ENCODE measurements around the gene WWOX.
"Not testable (repeated sequence)": the region's sequence is repeated elsewhere in the genome, so short reads cannot be mapped to it uniquely, and the experiment has no call there.

The WWOX gene

DNA sequence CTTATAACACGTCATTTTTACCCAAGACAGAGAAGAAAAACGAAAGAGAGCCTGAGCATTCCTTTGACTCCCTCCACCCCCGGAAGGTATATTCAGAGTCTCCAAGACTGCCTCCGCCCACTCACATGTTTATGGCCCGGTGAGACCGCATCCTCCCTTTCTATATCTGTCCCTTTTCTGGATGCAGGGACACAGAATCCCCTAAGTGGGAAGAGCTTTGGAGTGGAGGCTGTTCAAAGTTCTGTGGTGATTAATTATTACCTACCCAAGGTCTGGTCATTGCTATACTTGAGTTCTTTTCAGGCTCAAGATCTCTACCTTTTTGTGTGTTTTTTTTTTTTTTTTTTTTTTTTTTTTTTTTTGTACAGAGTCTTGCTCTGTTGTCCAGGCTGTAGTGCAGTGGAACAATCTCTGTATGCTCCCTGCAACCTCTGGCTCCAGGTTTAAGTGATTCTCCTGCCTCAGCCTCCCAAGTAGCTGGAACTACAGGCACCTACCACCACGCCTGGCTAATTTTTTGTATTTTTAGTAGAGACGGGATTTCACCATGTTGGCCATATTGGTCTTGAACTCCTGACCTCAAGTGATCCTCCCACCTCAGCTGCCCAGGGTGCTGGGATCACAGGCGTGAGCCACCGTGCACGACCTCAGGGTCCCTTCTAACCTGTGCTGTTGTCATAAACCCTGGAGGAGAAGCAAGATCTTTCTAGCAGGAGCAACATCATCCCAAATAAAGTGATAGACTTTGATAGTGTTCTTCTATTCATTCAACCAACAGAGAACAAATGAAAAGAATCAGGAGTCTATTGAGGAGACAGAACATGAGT is 407.1 kb downstream of the WWOX start:
- no peak for DNase-seq

DNA sequence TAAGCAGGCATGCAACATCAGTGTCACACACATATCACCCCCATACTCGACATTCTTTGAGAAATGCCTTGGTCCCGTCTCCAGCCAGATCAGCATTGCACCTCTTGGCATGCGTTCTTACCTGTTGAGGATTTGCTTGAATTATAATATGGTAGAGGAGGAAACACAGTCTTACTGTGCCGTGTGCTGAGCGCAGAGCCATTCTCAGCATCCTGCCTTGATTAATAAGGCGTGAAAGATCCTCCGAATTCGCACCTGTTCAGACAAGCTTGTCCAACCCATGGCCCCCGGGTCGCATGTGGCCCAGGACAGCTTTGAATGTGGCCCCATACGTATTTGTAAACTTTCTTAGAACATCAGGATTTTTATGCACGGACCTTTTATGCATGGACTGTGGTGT is 408.1 kb downstream of the WWOX start:
- DNase-seq = no peak

DNA sequence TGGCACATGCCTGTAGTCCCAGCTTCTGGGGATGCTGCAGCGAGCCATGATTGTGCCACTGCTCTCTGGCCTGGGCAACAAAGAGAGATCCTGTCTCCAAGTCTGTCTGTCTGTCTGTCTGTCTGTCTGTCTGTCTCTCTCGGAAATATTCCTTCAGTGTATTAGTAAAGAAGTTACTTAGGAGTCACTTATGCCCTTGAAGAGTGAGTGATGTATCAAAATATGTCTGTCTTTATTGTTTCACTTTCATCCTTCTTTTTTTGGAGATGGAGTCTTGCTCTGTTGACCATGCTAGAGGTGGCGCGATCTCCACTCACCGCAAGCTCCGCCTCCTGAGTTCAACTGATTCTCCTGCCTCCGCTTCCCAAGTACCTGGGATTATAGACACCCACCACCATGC is 410.5 kb downstream of the WWOX start:
- DNase-seq = no peak

DNA sequence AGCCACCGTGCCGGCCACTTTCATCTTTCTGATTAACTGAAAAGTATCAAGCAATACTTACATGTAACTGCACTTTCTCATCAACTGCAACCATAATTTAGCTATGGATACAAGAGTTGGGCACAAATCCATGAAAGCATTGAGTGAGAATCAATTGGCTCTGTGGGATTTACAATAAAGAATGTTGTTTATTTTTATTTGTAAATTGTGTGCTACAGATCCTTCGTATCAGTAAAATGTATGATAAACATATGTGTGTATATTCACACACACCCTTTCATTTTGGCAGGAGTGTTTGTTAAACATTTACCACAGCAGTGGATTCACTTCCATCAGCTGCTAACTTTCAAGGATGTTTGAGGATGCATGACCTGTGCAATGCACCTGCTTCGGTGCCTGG is 411.0 kb downstream of the WWOX start:
- DNase-seq = no peak

DNA sequence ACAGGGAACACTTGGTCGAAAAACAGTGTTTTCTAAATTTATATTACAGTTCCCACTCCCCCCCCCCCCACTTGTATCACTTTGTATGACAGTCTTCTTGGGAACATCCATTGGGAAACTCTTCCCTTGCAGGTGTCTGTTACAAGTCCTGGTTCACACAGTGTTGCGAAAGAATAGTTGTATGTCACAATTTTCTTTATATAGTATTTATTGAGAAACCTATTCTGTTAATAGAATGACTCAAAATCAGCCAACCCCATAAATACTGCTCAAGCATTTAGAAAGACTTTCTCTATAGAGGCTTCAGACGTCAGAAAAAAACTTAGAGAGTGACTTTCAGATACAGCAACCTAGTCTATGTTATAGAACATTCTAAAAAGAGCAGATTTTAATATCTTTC is 414.4 kb downstream of the WWOX start:
- no peak for DNase-seq

DNA sequence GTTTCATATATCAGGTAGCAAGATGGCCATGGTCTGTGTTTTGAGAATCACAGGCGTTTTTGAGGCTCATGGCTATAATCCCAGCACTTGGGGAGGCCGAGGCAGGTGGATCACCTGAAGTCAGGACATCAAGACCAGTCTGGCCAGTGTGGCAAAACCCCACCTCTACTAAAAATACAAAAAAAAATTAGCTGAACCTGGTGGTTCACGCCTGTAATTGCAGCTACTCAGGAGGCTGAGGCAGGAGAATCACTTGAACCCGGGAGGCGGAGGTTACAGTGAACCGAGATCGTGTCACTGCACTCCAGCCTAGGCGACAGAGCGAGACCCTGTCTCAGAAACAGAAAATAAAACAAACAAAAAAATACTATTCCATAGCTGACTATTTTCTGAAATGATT is 415.4 kb downstream of the WWOX start:
- DNase-seq = not testable (repeated sequence)

DNA sequence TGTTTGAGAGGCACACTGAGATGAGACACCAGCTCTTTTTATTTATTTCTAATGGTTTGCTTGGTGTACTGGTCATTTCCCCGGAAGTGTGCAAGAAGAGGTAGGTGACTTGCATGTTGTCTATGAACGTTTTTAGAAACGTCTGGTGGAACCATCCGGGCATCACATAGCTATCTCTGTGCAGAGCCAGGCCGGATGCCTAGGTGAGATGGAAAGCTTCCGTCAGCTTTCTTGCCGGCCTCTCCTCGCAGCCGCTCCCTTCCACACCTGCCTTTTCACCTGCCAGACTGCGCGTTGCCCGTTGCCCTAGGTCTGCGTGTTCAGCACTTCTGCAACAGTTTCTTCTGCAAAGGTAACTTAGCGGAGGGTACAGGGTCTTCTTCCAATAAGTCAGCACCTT is 416.0 kb downstream of the WWOX start:
- no peak for DNase-seq

DNA sequence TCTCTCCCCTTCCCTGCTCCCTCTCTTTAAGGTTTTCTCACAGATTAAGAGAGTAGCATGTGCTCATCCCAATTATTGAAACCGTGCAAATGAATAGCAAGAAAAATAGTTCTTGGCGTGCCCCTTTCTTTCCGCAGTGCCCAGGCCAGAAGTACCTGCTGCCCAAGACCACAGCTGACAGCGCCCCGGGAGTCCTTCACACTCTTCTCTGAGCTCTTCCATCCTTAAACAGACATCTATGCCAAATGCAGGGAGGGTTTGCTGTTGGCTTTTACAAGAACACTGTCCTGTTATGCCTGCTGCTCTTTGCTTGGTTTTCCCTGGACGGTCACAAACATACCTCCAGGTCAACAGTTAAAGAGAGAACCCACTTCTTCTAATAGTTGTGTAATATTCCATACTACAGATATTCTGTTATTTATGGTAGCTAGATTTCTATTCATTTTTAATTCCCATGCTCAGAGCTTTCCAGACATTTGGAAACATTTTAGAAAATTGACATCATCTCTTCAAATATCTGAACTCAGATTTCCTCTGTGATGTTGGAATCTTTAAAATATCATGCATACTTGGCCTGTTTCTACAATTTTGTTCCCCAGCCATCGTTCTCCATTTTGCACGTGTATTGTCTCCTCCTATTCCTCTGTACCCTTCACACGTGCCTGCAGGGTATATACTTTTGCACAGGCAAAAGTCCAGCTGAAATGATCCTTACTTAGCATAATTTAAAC is 416.7 kb downstream of the WWOX start:
- no peak for DNase-seq

DNA sequence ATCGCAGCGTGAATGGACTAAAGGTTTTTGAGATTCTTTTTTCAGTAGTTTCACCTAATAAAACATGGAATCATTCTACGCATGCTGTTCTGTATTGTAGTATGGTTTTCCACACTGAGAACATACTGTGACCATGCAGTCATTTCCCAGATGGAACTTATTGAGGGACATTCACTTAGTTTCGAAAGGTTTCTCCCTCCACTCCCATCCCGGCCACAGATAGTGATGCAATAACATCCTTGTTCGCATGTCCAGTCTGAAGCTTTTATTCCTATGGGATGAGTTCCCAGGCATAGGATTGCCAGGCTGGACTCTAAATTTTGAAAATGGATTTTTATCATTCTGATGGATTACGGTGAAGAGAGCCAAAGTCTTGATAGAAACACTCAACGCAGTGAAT is 420.4 kb downstream of the WWOX start:
- DNase-seq = no peak

DNA sequence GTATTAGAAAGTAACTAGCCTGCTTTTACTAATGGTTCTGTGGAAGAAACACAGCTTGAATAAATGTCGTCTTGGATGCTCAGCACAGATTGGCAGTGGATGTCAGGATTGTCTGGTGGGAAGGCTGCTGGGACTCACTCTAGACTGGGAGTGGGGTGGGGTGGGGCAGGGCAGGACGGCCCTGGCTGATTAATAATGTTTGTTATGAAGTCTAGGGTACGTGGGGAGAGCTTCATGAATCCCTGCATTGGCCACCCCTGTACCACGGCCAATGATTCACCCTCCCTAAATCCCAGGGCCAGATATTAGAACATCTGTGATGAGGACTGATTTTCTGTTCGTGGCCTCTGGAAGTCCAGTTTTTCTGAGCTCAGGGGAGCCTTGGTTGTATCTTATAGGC is 421.0 kb downstream of the WWOX start:
- DNase-seq = no peak

DNA sequence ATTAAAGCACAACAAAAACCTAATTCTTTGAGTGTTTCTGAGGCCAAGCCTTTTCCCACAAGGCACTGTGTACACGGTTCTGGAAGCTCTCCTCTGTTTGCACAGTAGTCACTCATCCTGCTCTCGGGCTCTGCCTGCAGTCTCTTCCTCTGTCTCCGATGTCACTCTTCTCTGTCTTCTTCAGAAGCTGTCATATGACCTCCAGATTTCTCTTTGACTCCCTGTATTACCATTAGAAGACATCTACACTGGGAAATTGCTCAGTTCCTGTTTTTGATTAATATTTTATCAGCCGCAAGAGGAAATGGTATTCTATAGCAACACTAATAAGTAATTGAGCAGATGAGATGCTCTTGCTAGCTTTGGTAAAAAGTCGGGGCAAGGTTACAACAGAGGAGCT is 422.9 kb downstream of the WWOX start:
- DNase-seq = no peak

DNA sequence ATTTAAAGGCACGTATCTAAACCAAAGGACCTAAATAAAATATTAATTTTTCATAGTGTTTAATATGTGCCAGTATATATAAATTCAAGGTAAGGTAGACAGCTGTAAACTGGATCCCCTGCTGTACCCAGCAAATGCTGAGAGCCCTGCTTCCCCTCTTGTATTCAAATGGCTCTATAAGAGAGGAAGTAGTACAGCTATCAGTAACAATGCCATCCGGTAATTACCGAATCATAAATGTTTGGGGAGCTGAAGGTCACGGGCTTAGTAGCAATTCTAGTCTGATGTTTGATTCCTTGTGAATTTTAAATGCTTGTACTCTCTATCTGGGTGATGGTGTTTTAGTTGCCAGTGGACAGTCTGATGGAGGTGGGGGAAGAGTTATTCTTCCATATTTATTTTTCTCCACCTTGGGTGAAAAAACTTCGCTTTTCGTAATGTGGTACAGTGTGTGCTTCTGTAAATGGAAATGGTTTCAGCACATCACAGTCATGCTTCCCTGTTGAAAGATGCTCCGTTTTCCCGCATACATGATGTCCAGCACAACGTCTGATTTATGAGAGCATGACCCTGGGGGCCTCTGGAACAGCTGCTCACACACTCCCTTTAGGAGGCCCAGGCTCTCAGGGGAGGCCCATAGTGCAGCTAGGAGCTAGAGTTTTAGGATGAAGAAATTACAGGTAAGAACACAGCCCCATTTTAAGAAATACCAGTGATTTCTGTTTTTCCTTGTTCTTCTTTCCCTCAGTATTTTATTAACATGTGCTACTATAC is 423.9 kb downstream of the WWOX start:
- no peak for DNase-seq

DNA sequence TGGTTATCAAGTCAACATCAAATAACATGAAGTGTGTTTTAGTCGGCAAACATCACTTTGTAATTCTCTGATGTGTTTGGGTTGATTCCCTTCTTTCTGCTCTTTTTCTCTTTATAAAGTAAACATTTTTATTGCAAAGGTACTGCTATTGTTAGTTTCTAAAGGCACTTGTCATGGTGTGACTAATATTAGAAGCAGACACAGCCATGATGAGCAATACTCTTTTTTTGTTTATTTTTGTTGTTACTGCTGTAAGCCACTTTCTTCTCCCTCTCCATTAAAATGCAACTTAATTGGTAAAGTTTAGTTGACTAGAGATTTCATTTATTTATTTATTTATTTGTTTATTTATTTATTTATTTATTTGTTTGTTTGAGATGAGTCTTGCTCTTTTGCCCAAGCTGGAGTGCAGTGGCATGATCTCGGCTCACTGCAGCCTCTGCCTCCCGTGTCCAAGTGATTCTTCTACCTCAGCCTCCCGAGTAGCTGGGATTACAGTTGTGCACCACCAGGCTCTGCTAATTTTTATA is 424.7 kb downstream of the WWOX start:
- no peak for DNase-seq

DNA sequence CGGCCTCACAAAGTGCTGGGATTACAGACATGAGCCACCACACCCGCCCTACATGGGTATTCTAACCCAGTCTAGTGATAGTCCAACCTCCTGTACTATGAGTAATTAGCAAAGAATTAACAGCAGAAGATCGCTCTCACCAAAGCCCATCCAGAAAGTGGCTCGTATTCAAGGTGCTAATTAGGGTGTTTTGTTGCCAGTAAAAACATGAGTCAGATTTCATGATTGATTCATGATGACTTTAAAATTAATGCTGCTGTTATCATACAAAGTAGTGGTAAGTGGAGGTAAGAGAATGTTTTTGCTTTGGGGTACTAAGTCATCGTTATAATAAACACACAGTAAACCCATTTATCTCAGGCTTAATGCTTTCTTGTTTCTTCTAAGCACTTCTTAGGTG is 428.8 kb downstream of the WWOX start:
- DNase-seq = no peak

DNA sequence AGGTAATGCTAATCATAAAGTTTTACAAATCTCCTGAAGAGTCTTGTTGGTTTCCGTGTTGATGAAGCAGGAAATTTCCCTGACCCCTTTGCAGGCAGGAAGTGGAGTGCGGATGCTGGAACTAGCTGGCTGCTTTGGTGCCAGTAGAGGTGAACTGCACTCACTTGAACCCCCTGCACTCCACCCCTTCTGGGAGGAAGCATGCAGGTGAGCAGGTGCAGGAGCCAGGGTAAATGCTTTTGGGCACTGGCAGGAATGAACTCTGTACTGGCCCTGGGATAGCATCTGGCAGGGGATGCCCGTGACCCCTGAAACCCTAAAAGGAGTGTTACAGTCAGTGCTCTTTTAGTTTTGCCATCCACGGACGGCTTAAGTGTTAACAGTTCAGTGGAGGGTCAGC is 430.4 kb downstream of the WWOX start:
- no peak for DNase-seq

DNA sequence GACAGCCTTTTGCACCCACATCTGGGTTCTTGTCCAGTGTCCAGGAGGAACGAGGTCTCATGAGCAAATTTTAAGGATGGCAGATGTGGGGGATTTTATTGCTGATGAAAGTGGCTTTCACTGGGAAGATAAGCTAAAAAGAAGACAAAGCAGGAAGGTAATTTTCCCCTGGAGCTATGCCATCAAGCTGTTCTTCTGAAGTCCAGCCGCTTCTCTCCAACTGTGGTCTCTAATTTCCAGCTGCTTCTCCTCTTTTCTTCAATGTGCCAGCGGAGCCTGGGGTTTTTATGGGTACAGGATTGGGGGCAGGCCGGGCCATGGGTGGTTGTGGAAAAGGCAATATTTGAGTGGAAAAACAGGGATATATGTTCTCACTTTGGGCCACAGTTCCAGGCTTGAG is 430.8 kb downstream of the WWOX start:
- no peak for DNase-seq

DNA sequence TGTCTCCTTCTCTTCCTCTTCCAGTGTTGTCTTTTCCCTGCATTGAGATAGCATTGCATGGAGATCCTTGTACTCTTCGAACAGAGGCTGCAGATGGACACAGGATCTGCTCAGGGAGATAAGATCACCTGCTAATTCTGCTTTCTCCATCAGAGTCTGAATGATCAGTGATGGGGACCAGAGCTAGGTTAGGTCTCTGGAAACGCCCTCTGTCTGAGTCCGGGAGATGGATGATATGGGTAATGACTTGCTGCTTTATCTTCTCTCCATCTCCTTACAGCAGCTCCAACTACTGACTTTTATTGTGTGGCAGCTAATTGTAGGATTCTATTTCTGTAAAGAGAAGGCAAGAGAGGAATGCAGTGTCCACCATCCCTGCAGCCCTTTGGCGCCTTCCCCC is 435.6 kb downstream of the WWOX start:
- no peak for DNase-seq

DNA sequence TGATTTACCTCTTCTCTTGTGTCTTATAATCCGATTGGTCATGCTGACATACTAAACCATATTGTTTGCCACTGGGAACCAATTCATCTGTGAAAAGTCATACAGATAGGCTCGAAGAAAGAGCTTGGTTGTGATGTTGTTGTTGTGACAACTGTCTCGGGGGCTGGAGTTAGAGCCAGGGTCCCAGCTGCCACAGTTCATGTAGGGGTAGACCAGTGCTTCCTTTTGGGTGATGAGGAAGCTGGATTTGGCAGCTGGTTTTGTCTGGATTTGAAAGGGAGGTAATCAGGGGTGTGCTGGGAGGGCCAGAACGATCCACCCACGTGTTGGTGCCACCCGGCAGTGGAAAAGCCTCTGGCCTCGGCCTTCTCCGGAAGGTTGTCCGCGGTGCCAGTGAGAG is 438.1 kb downstream of the WWOX start:
- DNase-seq = no peak

DNA sequence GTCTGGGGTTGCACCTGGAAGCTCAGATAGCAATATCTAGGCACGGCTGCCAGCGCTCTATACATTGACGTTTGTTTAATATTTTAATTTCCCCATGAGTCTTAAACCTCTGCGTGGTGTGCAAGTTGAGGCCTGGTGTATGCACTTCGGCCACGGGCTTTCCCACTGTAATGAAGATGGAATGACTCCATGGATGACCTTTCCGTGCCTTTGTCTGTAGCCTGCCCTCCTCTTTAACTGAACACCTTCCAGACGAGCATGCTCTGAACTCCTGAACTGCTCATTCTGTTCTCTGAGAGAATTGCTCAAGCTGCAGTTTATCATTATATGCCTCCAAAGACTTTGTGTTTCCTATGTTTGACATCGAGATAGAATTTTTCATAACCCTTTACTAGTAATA is 438.8 kb downstream of the WWOX start:
- no peak for DNase-seq

DNA sequence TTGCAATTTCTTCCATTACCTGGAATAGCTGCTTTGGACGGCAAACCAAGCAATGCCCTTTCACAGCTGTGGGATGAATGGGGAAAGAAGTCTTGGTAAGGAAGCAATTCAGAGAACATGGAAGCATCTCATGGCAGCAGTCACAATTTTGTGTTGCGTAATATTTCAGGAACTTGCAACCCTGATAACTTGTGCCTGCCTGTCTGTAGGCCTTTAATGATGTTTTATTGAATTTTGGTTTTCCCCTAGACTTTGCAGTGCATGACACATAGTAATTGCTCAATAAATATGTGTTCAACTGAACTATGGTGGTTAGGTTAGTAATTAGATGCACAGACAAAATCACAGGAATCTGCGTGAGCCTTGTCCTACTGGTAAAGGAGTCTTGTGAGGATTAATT is 439.5 kb downstream of the WWOX start:
- no peak for DNase-seq

DNA sequence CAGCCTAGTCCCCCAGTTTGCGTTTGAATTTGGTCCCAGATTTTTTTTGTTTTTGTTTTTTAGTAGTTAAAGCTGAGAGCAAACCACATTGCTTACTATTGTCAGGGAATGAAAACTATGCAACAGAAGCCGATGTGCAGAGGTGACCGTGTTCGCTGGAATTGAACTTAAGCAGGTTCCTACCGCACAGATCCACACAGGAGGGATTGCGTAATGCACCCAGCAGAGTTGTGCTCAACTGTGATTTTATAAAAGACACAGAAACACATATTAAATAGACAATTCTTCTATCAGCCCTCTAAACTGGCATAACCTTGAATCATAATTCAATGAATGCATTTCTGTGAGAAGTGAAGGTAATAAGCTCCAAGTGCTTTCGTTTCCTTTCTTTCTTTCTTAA is 443.0 kb downstream of the WWOX start:
- DNase-seq = no peak

DNA sequence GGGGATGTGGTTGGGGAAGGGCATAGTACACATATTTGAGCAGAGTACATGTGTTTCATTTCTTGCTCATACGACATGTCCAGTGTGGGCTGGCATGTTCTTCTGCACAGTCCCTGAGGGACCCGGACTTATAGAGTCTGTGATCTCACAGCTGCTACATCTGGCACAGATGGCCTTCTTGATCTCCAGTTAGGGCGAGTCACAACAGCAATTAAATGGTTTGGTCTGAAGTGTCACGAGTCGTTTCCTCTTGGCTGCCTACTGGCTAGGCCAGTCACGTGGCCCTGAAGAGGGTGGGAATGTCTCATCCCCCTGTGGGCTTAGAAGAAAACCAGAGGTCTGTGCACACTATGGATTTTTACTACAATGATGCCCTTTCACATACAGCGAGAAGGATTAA is 443.6 kb downstream of the WWOX start:
- no peak for DNase-seq

DNA sequence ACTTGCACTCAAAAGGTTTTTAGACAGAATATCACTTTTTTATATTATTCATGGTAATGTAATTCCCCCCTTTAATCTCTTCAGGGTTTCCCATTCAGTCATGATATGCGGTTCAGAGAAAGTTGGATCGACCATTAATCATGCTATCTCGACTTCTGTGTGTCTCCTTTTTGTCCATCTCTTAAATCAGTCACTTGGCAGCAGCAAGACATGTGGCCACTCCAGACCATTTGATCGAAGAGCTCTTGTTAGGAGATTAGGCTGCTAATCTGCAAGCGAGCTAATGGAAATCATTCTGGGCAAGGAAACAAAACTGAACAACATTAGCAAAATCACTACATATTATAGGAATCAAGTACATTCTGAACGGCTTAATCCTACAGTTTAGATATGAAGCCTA is 449.9 kb downstream of the WWOX start:
- DNase-seq = no peak
